Measurements from ENCODE around the gene KLF13.

The KLF13 gene

GRCh38 chr15:31326156-31326874 lies at the start of gene KLF13:
Gene KLF13, plus strand, starts transcription at chr15:31326835. Its CDS starts 378 bp downstream, at chr15:31327213.
- peak; percentile 99 for DNase-seq

- no peak for DNase-seq
These were observed 49.1 kb upstream of the KLF13 start for GRCh38 chr15:31277335-31278060.

- no peak for DNase-seq
These were observed 48.6 kb upstream of the KLF13 start for GRCh38 chr15:31278061-31278445.

GRCh38 chr15:31278544-31279220 lies 48.0 kb upstream of the KLF13 start:
- no peak for DNase-seq

GRCh38 chr15:31279221-31280045 lies 47.2 kb upstream of the KLF13 start:
- DNase-seq, result no peak

- DNase-seq, result no peak
These were observed 46.4 kb upstream of the KLF13 start for GRCh38 chr15:31280046-31280830.

GRCh38 chr15:31280831-31281216 lies 45.8 kb upstream of the KLF13 start:
- DNase-seq, result no peak

- DNase-seq, result no peak
These were observed 43.6 kb upstream of the KLF13 start for GRCh38 chr15:31283043-31283442.

- no peak for DNase-seq
These were observed 40.8 kb upstream of the KLF13 start for GRCh38 chr15:31285772-31286261.

GRCh38 chr15:31291048-31291578 lies 35.5 kb upstream of the KLF13 start:
- DNase-seq, result no peak

- no peak for DNase-seq
These were observed 34.1 kb upstream of the KLF13 start for GRCh38 chr15:31292391-31293015.

- no peak for DNase-seq
These were observed 33.0 kb upstream of the KLF13 start for GRCh38 chr15:31293655-31294054.

GRCh38 chr15:31294067-31294466 lies 32.6 kb upstream of the KLF13 start:
- no peak for DNase-seq

GRCh38 chr15:31295658-31296057 lies 31.0 kb upstream of the KLF13 start:
- DNase-seq, result no peak

GRCh38 chr15:31296219-31296645 lies 30.4 kb upstream of the KLF13 start:
- no peak for DNase-seq

GRCh38 chr15:31296646-31297574 lies 29.7 kb upstream of the KLF13 start:
- no peak for DNase-seq

GRCh38 chr15:31297575-31298456 lies 28.8 kb upstream of the KLF13 start:
- DNase-seq, result no peak

GRCh38 chr15:31298707-31299172 lies 27.9 kb upstream of the KLF13 start:
- DNase-seq, result no peak

- no peak for DNase-seq
These were observed 26.4 kb upstream of the KLF13 start for GRCh38 chr15:31300208-31300661.
